Subcutaneous adipose tissue (tissue), 4 donors: ENCODE measurements around the gene VTI1A. TPM values are rescaled to one million over a fixed set of nuclear protein-coding genes. Genes with fewer than 3 reads are reported as not detected.

Experiments
- total RNA-seq, 4 donors: library from RNA; depleted of rRNA; stranded (reverse); fragments of >200 nt; gene quantifications; one replicate each; pipeline ENCODE4 v1.1.0, GENCODE V29; 2016
- TF ChIP-seq, protein P1 (sequence below): fragments of 450-650 bp; IDR thresholded peaks from one replicate; pipeline ENCODE4 v1.5.1; 2016; ENCODE audit warnings: low read depth, mild to moderate bottlenecking, control low read depth, antibody characterized with exemption, moderate library complexity

VTI1A gene
- total RNA-seq, 4 donors from 2014 or later, result 48.4 to 70.3 (median 61.9) TPM

- TF ChIP-seq, protein P1, sequence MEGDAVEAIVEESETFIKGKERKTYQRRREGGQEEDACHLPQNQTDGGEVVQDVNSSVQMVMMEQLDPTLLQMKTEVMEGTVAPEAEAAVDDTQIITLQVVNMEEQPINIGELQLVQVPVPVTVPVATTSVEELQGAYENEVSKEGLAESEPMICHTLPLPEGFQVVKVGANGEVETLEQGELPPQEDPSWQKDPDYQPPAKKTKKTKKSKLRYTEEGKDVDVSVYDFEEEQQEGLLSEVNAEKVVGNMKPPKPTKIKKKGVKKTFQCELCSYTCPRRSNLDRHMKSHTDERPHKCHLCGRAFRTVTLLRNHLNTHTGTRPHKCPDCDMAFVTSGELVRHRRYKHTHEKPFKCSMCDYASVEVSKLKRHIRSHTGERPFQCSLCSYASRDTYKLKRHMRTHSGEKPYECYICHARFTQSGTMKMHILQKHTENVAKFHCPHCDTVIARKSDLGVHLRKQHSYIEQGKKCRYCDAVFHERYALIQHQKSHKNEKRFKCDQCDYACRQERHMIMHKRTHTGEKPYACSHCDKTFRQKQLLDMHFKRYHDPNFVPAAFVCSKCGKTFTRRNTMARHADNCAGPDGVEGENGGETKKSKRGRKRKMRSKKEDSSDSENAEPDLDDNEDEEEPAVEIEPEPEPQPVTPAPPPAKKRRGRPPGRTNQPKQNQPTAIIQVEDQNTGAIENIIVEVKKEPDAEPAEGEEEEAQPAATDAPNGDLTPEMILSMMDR, result no peak
Observed at GRCh38 chr10:112835217-112835715, 388.3 kb downstream of the VTI1A start.

GRCh38 chr10:112835944-112836451 lies 389.0 kb downstream of the VTI1A start:
- TF ChIP-seq, protein P1, result no peak

GRCh38 chr10:112838784-112839481 lies 391.9 kb downstream of the VTI1A start:
- TF ChIP-seq, protein P1, result no peak

- TF ChIP-seq, protein P1, result no peak
Observed at GRCh38 chr10:112839928-112840654, 393.1 kb downstream of the VTI1A start.

DNA sequence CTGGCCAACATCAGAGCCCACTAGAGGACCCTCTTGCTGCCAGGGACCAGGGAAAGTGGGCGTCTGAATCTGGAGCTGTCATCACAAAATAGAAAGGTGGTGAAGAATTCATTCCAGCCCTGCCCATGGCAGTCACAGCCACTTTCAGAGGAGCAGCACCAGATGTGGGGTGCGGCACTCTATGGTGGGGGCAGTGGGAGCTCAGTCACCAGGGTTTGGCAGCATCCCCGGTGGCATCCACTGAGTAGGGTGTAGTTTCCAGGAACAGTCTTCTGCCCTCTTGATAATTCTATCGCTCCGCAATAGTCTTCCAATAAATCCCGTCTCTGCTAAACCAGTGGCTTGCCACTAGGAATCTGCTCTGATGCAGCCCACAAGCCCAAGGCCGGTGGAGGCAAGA lies 394.5 kb downstream of the VTI1A start:
- TF ChIP-seq, protein P1, result no peak

DNA sequence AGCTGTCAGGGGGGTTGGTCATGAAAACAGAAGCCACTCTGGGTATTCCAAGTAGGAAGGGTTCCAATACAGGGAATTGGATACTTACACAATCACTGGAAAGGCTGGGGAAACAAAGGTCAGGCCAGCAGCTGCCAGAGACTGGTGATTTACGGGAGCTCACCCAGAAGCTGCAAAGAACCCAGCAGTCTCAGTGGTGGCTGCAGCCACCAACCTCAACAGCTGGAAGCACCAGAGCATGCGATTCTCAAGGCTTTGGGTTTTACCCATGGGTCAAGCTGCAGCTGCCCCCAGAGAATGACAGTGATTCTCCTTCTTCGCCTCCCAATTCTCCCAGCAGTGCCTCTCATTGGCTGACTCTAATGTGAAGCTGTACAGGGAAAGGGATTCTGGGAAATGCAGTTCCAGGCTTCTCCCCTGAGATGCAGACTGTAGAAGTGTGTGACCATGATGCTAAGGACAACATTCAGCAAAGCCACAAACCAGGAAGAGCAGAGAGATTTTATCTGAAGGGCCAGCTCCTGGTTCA lies 395.9 kb downstream of the VTI1A start:
- TF ChIP-seq, protein P1, result no peak

DNA sequence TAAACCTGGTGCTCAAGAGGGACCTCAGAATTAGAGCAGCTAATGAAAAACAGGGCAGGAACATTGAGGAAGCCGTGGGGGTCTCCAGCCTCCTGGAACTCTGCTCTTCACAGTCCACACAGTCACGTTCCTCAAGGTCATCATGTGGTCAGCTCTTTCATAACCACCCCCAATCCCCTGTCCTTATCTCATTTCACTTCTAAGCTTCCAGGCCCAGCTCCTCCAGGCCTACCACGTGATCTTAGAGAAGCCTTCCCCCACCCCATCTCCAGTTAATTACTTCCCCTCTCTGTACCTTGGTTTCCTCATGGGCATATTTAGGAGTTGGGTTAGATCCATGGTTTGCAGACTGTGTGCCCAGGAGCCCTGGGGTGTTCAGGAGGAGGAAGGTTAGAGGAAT lies 396.6 kb downstream of the VTI1A start:
- TF ChIP-seq, protein P1, result no peak
